GM18909 (cell line): Measurements from ENCODE around the gene TMC6.
"Not testable (repeated sequence)": the region's sequence is repeated elsewhere in the genome, so short reads cannot be mapped to it uniquely, and the experiment has no call there.

Source experiments
- ATAC-seq: cut with Tn5 transposase; IDR thresholded peaks from one replicate; pipeline ENCODE4 v1.9.1; 2021; ENCODE audit warnings: mild to moderate bottlenecking; ENCODE audit not compliant: unreplicated experiment, poor library complexity

The TMC6 gene

GRCh38 chr17:78125976-78126894 is 2.3 kb downstream of the TMC6 start:
- no peak for ATAC-seq

GRCh38 chr17:78125138-78125913 is 3.2 kb downstream of the TMC6 start:
- no peak for ATAC-seq

- ATAC-seq, result no peak
Measured at GRCh38 chr17:78124836-78125137, 3.8 kb downstream of the TMC6 start.

- no peak for ATAC-seq
Measured at GRCh38 chr17:78124081-78124835, 4.3 kb downstream of the TMC6 start.

- ATAC-seq, result no peak
Measured at GRCh38 chr17:78123258-78123929, 5.2 kb downstream of the TMC6 start.

GRCh38 chr17:78122931-78123249 is 5.7 kb downstream of the TMC6 start:
- ATAC-seq, result no peak

- no peak for ATAC-seq
Measured at GRCh38 chr17:78122216-78122930, 6.2 kb downstream of the TMC6 start.

GRCh38 chr17:78121801-78122215 is 6.7 kb downstream of the TMC6 start:
- no peak for ATAC-seq

GRCh38 chr17:78120971-78121800 is 7.4 kb downstream of the TMC6 start:
- no peak for ATAC-seq

GRCh38 chr17:78120537-78120936 is 8.0 kb downstream of the TMC6 start:
- no peak for ATAC-seq

- ATAC-seq, result no peak
Measured at GRCh38 chr17:78118801-78119241, 9.7 kb downstream of the TMC6 start.

GRCh38 chr17:78117027-78117981 is 11.3 kb downstream of the TMC6 start:
- no peak for ATAC-seq

GRCh38 chr17:78116411-78116810 is 12.1 kb downstream of the TMC6 start:
- no peak for ATAC-seq

GRCh38 chr17:78115803-78116202 is 12.8 kb downstream of the TMC6 start:
- ATAC-seq, result not testable (repeated sequence)

- ATAC-seq, result no peak
Measured at GRCh38 chr17:78114831-78115723, 13.5 kb downstream of the TMC6 start.

- no peak for ATAC-seq
Measured at GRCh38 chr17:78113804-78114785, 14.5 kb downstream of the TMC6 start.
